Measurements from ENCODE around the gene ARHGAP29. TPM values are rescaled to one million over a fixed set of nuclear protein-coding genes. Genes with fewer than 3 reads are reported as not detected.

The ARHGAP29 gene
- total RNA-seq, 1 donor from 2014 or later, result 63.8 TPM

GRCh38 chr1:94271373-94271772 is 34.0 kb upstream of the ARHGAP29 start:
- DNase-seq (no peak), ATAC-seq (no peak)
- intact Hi-C loops (cut with DNase I), result no loop called here
- Histone ChIP-seq H3K4me1 (no peaks in the 10 kb centered on the region), H3K27me3 (ENCODE audit: low read depth) (no peaks in the 10 kb centered on the region), H3K4me3 (no peak overlapping the region), H3K27ac (no peak overlapping the region), H3K9me3 (no peaks in the 10 kb centered on the region), H3K36me3 (no peaks in the 10 kb centered on the region)
- TF ChIP-seq, protein P1, sequence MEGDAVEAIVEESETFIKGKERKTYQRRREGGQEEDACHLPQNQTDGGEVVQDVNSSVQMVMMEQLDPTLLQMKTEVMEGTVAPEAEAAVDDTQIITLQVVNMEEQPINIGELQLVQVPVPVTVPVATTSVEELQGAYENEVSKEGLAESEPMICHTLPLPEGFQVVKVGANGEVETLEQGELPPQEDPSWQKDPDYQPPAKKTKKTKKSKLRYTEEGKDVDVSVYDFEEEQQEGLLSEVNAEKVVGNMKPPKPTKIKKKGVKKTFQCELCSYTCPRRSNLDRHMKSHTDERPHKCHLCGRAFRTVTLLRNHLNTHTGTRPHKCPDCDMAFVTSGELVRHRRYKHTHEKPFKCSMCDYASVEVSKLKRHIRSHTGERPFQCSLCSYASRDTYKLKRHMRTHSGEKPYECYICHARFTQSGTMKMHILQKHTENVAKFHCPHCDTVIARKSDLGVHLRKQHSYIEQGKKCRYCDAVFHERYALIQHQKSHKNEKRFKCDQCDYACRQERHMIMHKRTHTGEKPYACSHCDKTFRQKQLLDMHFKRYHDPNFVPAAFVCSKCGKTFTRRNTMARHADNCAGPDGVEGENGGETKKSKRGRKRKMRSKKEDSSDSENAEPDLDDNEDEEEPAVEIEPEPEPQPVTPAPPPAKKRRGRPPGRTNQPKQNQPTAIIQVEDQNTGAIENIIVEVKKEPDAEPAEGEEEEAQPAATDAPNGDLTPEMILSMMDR (IDR thresholded peaks at IDR 0.05), result no peak

DNA sequence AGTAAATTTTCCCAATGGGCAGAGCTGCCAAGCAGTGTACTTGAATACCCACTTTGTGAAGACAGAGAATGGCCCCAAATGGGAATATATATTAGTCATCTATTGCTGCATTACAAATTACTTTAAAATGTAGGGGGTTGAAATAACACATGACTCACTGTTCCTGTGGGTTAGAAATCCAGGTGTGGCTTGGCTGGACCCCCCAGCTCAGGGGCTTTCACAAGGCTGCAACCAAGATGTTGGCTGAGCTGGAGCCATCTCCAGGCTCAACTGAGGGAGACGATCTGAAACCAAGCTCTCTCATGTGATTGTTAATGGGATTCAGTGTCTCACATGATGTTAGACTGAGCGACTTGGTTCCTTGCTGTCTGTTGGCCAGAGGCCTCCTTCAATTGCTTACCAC is 33.4 kb upstream of the ARHGAP29 start:
- Histone ChIP-seq H3K27ac (no peak overlapping the region), H3K4me3 (no peak overlapping the region), H3K4me1 (no peaks in the 10 kb centered on the region), H3K9me3 (no peaks in the 10 kb centered on the region), H3K36me3 (no peaks in the 10 kb centered on the region), H3K27me3 (ENCODE audit: low read depth) (no peaks in the 10 kb centered on the region)
- ATAC-seq, result no peak
- intact Hi-C loops (cut with DNase I), result no loop called here
- TF ChIP-seq, protein P1 (IDR thresholded peaks at IDR 0.05), result no peak
- no peak for DNase-seq

- Histone ChIP-seq H3K27me3 (ENCODE audit: low read depth) (no peaks in the 10 kb centered on the region), H3K9me3 (no peaks in the 10 kb centered on the region), H3K27ac (no peak overlapping the region), H3K4me1 (no peaks in the 10 kb centered on the region), H3K4me3 (no peak overlapping the region), H3K36me3 (no peaks in the 10 kb centered on the region)
- intact Hi-C loops (cut with DNase I), result no loop called here
- TF ChIP-seq, protein P1 (IDR thresholded peaks at IDR 0.05), result no peak
- DNase-seq (no peak), ATAC-seq (no peak)
These were observed 32.5 kb upstream of the ARHGAP29 start for GRCh38 chr1:94269921-94270320.

DNA sequence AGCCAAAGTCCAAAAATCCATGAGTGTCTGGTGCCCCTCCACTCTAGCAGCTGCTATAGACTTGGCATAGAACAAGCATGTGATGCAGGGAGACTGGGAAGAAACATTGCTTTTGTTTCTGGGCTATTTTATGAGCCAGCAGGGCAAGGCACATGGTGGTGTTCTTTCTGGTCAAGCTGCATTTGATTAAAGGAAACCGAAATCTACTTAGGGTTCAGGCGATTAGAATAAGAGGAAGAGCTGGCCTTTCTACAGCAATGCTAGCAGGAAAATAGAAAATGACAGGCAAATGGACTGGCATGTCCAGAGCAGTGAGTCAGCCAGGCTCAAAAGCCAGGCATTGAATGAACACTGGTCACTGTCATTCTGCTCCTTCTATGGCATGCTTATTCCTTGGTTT is 28.5 kb upstream of the ARHGAP29 start:
- H3K27me3 ChIP-seq (ENCODE audit: low read depth), result no peaks in the 10 kb centered on the region
- no peak overlapping the region for H3K4me3 ChIP-seq
- TF ChIP-seq, protein P1 (IDR thresholded peaks at IDR 0.05), result no peak
- ATAC-seq (no peak), DNase-seq (no peak)
- no peaks in the 10 kb centered on the region for H3K36me3 ChIP-seq
- H3K27ac ChIP-seq, result no peak overlapping the region
- intact Hi-C loops (cut with DNase I), result no loop called here
- H3K9me3 ChIP-seq, result no peaks in the 10 kb centered on the region
- no peaks in the 10 kb centered on the region for H3K4me1 ChIP-seq

GRCh38 chr1:94265011-94265422 is 27.6 kb upstream of the ARHGAP29 start:
- H3K4me3 ChIP-seq, result no peak overlapping the region
- no peak for ATAC-seq
- no peaks in the 10 kb centered on the region for H3K4me1 ChIP-seq
- DNase-seq, result no peak
- H3K27ac ChIP-seq, result no peak overlapping the region
- intact Hi-C loops (cut with DNase I), result no loop called here
- no peaks in the 10 kb centered on the region for H3K36me3 ChIP-seq
- TF ChIP-seq, protein P1 (IDR thresholded peaks at IDR 0.05), result no peak
- no peaks in the 10 kb centered on the region for H3K27me3 ChIP-seq (ENCODE audit: low read depth)
- H3K9me3 ChIP-seq, result no peaks in the 10 kb centered on the region

Measured in lower lobe of right lung (tissue), 2 donors.